ENCODE measurements around the gene BTN3A1. TPM values are rescaled to one million over a fixed set of nuclear protein-coding genes. Genes with fewer than 3 reads are reported as not detected.

BTN3A1 gene
- total and polyA plus RNA-seq, 2 of the 8 experiments (the other 6 are each of a cell fraction or from before 2014, with no cell fraction given) = 4.7 to 5.6 TPM

DNA sequence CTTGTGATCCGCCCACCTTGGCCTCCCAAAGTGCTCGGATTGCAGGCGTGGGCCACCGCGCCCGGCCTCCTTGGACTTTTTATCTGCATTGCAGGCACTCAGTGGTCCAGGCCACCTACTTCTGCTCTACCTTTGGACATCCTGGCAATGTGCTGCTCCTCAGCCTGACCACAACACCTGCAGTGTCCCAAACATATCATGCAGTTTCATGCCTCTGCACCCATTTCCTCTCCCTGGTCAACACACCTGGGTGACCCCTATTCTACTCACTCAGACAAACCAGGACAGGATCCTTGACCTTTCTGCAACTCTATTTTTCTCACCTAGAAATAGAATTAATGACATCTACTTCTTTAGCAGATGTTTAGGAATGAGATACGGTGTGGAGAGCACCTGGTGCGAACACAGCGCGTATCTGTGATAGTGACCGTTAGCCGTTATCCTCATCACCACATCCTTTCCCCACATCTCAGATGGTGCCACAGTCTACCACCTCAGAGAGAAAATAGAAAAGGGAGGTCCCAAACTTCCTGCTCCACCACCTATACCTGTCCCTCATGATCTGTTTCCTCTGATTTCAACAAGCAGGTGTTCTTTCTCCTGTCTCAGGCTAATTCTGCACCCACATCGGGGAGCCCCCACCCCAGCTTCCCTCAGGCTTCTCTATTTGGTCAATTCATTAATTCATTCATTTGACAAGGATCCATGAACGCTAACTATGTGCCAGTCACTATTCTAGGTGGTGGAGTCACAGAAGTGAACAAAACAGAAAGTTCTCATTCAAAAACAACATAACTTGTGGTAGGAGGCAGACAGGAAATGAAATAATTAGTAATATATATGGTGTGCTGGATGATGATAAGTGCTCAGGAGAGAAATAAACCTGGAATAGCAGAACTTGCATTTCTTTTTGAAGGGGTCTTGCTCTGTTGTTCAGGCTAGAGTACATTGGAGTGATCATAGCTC lies 41.3 kb upstream of the BTN3A1 start (continued):
- TF ChIP-seq TBP (IDR thresholded peaks at IDR 0.05; ENCODE audit: low read depth, low read length) (no peak), TAF7 (optimal IDR thresholded peaks at IDR 0.05; ENCODE audit: borderline replicate concordance, low read depth, low read length) (no peak), POU5F1 (IDR thresholded peaks at IDR 0.05; ENCODE audit: low read depth, low read length) (no peak), TCF12 (IDR thresholded peaks at IDR 0.05; ENCODE audit: low read depth, low read length) (no peak)
- TF ChIP-seq, protein P1, sequence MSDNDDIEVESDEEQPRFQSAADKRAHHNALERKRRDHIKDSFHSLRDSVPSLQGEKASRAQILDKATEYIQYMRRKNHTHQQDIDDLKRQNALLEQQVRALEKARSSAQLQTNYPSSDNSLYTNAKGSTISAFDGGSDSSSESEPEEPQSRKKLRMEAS (IDR thresholded peaks at IDR 0.05) = no peak

All from H1 (cell line).